ENCODE results near the gene DCP1A. TPM values are rescaled to one million over a fixed set of nuclear protein-coding genes. Genes with fewer than 3 reads are reported as not detected.

The DCP1A gene
- total RNA-seq, 1 donor from 2014 or later, result 25.0 TPM

DNA sequence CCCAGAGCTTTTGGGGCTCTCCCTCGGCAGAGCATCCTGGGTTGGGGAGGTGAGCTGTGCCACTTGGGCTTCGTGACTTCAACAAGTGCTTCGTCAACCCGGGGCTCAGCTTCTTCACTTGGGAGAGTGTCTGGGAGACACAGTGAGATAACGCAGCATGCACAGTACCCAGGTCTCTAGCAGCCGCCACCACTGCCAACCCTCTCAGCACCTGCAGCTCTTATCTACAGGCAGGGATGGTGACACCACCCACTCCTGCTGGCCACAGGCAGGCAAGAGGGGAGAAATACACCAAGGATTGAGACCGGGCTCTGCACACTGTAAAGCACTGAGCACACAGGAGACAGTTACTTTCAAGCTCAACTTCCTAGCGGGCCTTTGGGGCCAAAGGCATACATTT lies 103.1 kb downstream of the DCP1A start:
- H3K27me3 ChIP-seq (ENCODE audit: insufficient read depth, low read length), result no peaks in the 10 kb centered on the region
- TF ChIP-seq EZH2 (IDR thresholded peaks at IDR 0.05; ENCODE audit: insufficient read depth, low read length), result no peak
- TF ChIP-seq, protein P1, sequence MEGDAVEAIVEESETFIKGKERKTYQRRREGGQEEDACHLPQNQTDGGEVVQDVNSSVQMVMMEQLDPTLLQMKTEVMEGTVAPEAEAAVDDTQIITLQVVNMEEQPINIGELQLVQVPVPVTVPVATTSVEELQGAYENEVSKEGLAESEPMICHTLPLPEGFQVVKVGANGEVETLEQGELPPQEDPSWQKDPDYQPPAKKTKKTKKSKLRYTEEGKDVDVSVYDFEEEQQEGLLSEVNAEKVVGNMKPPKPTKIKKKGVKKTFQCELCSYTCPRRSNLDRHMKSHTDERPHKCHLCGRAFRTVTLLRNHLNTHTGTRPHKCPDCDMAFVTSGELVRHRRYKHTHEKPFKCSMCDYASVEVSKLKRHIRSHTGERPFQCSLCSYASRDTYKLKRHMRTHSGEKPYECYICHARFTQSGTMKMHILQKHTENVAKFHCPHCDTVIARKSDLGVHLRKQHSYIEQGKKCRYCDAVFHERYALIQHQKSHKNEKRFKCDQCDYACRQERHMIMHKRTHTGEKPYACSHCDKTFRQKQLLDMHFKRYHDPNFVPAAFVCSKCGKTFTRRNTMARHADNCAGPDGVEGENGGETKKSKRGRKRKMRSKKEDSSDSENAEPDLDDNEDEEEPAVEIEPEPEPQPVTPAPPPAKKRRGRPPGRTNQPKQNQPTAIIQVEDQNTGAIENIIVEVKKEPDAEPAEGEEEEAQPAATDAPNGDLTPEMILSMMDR (IDR thresholded peaks at IDR 0.05; ENCODE audit: insufficient read depth, low read depth, low read length), result no peak
- H3K4me3 ChIP-seq (ENCODE audit: insufficient read depth, low read depth, low read length), result no peak overlapping the region
- H3K4me1 ChIP-seq (ENCODE audit: insufficient read depth, low read length), result peaks cover 18% of the 10 kb centered on the region
- H4K20me1 ChIP-seq (ENCODE audit: insufficient read depth, low read length), result peaks cover 91% of the 10 kb centered on the region
- H3K36me3 Mint-ChIP-seq (ENCODE audit: low read depth, unreplicated experiment), result peaks cover 8% of the 10 kb centered on the region
- H3K4me3 Mint-ChIP-seq (ENCODE audit: unreplicated experiment), result no peak overlapping the region
- no peak overlapping the region for H3K4me2 ChIP-seq (ENCODE audit: low read length)
- no peak overlapping the region for H3K27ac Mint-ChIP-seq (ENCODE audit: unreplicated experiment)
- peaks cover 9% of the 10 kb centered on the region for H3K36me3 ChIP-seq (ENCODE audit: insufficient read depth, low read length)
- H3K4me1 Mint-ChIP-seq (ENCODE audit: low read depth, unreplicated experiment), result peaks cover 16% of the 10 kb centered on the region
- FAIRE-seq, result no peak
- peaks cover 99% of the 10 kb centered on the region for H3K79me2 ChIP-seq (ENCODE audit: insufficient read depth, low read length)
- no peak overlapping the region for H3K9ac ChIP-seq (ENCODE audit: low read length)
- no peak for DNase-seq (ENCODE audit: low read depth)
- no peak overlapping the region for H3K27ac ChIP-seq (ENCODE audit: low read depth, low read length)
- H3K9me3 ChIP-seq (ENCODE audit: insufficient read depth, low read depth, low read length), result no peaks in the 10 kb centered on the region
- no peak overlapping the region for H2AFZ ChIP-seq (ENCODE audit: low read depth, low read length)
- H3K27me3 Mint-ChIP-seq (ENCODE audit: low read depth, unreplicated experiment), result no peaks in the 10 kb centered on the region
- H3K9me3 Mint-ChIP-seq (ENCODE audit: unreplicated experiment), result no peaks in the 10 kb centered on the region

DNA sequence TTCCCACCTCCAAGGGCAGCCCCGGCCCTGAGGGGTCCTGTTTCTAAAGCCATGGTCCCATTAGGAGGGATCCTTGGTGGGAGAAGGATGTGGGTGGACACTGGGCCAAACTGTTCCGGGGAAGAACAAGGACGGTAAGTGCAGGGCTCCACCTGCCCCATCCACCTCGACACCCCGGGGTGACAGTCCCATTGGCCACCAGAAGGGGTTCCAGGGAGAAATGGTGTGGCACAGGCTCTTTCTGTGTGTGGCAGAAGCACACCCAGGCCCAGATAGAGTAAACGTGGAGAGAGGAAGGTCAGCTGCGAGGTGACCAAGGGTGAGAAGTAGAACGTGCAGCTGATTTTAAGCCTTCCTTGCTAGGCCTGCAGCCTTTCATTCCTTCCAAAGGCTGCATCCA lies 103.6 kb downstream of the DCP1A start:
- Histone ChIP-seq H3K4me1 (ENCODE audit: insufficient read depth, low read length) (peaks cover 20% of the 10 kb centered on the region), H3K36me3 (ENCODE audit: insufficient read depth, low read length) (peaks cover 9% of the 10 kb centered on the region), H2AFZ (ENCODE audit: low read depth, low read length) (no peak overlapping the region), H3K4me3 (ENCODE audit: insufficient read depth, low read depth, low read length) (no peak overlapping the region), H3K27ac (ENCODE audit: low read depth, low read length) (no peak overlapping the region), H3K27me3 (ENCODE audit: insufficient read depth, low read length) (no peaks in the 10 kb centered on the region), H4K20me1 (ENCODE audit: insufficient read depth, low read length) (peaks cover 87% of the 10 kb centered on the region), H3K9ac (ENCODE audit: low read length) (no peak overlapping the region), H3K4me2 (ENCODE audit: low read length) (peak overlapping the region; percentile 32), H3K9me3 (ENCODE audit: insufficient read depth, low read depth, low read length) (no peaks in the 10 kb centered on the region), H3K79me2 (ENCODE audit: insufficient read depth, low read length) (peaks cover 94% of the 10 kb centered on the region)
- Mint-ChIP-seq H3K4me1 (ENCODE audit: low read depth, unreplicated experiment) (peaks cover 19% of the 10 kb centered on the region), H3K9me3 (ENCODE audit: unreplicated experiment) (no peaks in the 10 kb centered on the region), H3K27ac (ENCODE audit: unreplicated experiment) (peak overlapping the region; percentile 73), H3K4me3 (ENCODE audit: unreplicated experiment) (no peak overlapping the region), H3K36me3 (ENCODE audit: low read depth, unreplicated experiment) (peaks cover 8% of the 10 kb centered on the region), H3K27me3 (ENCODE audit: low read depth, unreplicated experiment) (no peaks in the 10 kb centered on the region)
- TF ChIP-seq, protein P1 (IDR thresholded peaks at IDR 0.05; ENCODE audit: insufficient read depth, low read depth, low read length), result no peak
- TF ChIP-seq EZH2 (IDR thresholded peaks at IDR 0.05; ENCODE audit: insufficient read depth, low read length), result no peak
- FAIRE-seq, result no peak
- no peak for DNase-seq (ENCODE audit: low read depth)

DNA sequence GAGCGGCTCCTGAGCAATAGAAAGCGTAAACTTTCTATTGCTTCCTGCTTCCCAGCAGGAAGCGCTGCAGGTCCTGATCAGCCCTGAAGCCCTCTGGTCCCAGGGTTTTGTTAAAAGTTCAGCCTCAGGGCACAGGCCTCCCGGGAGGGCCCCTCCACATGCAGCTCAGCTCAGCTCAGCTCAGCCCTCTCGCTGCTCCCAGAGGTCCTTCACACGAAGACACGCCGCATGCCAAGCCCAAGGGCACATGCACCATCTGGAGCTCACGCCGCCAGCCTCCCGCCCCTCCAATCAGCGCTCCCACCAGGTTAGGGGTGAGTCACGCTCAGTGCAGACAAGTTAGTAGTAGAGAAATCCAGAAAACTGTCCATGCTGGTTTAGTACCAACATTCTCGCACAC lies 104.2 kb downstream of the DCP1A start:
- FAIRE-seq, result no peak

More for the DNA sequence above, 104.2 kb downstream of the DCP1A start:
- no peaks in the 10 kb centered on the region for H3K27me3 Mint-ChIP-seq (ENCODE audit: low read depth, unreplicated experiment)
- Histone ChIP-seq H3K9ac (ENCODE audit: low read length) (no peak overlapping the region), H3K4me1 (ENCODE audit: insufficient read depth, low read length) (peaks cover 26% of the 10 kb centered on the region), H2AFZ (ENCODE audit: low read depth, low read length) (no peak overlapping the region), H3K9me3 (ENCODE audit: insufficient read depth, low read depth, low read length) (no peaks in the 10 kb centered on the region), H3K4me3 (ENCODE audit: insufficient read depth, low read depth, low read length) (no peak overlapping the region), H3K36me3 (ENCODE audit: insufficient read depth, low read length) (peaks cover 9% of the 10 kb centered on the region), H3K79me2 (ENCODE audit: insufficient read depth, low read length) (peaks cover 88% of the 10 kb centered on the region), H3K27ac (ENCODE audit: low read depth, low read length) (peak overlapping the region; percentile 4), H3K4me2 (ENCODE audit: low read length) (peak overlapping the region; percentile 32), H3K27me3 (ENCODE audit: insufficient read depth, low read length) (no peaks in the 10 kb centered on the region), H4K20me1 (ENCODE audit: insufficient read depth, low read length) (peaks cover 87% of the 10 kb centered on the region)
- peaks cover 8% of the 10 kb centered on the region for H3K36me3 Mint-ChIP-seq (ENCODE audit: low read depth, unreplicated experiment)
- H3K27ac Mint-ChIP-seq (ENCODE audit: unreplicated experiment), result peak overlapping the region; percentile 73
- TF ChIP-seq EZH2 (IDR thresholded peaks at IDR 0.05; ENCODE audit: insufficient read depth, low read length), result no peak
- TF ChIP-seq, protein P1 (IDR thresholded peaks at IDR 0.05; ENCODE audit: insufficient read depth, low read depth, low read length), result no peak
- no peak overlapping the region for H3K4me3 Mint-ChIP-seq (ENCODE audit: unreplicated experiment)
- DNase-seq (ENCODE audit: low read depth), result peak; percentile 53
- peaks cover 21% of the 10 kb centered on the region for H3K4me1 Mint-ChIP-seq (ENCODE audit: low read depth, unreplicated experiment)
- H3K9me3 Mint-ChIP-seq (ENCODE audit: unreplicated experiment), result no peaks in the 10 kb centered on the region
